Pancreas (tissue), 10 donors: ENCODE data around the gene RGS17. TPM values are rescaled to one million over a fixed set of nuclear protein-coding genes. Genes with fewer than 3 reads are reported as not detected.

Source experiments
- ATAC-seq, 4 donors: fragments of 200-7000 bp; cut with Tn5 transposase; one replicate each; pipeline versions ENCODE4 v1.8.0 to v1.9.1; 2020; ENCODE audit warnings: mild to moderate bottlenecking in 4 of 4, moderate library complexity in 4 of 4
- DNase-seq, 6 donors: peaks; one replicate each; pipeline ENCODE4 v3.0.0-alpha.2; 2020
- FAIRE-seq: peaks from 2 replicates; lab custom pipeline; 2012; peaks lifted over from hg19 to GRCh38; lab: Jason Lieb, UNC
- H3K27ac ChIP-seq, 4 donors: fragments of 200-600 bp; sonication (generic); 1 replicate in 3 of 4; 2 replicates in 1 of 4; pipeline versions ENCODE4 v1.5.0 to v1.8.0; 2020
- H3K27me3 ChIP-seq, 4 donors: fragments of 200-600 bp; one replicate each; pipeline ENCODE4 v1.8.0; 2021
- H3K36me3 ChIP-seq, 3 donors: fragments of 200-600 bp; sonication (generic) in 1 of 3; one replicate each; pipeline versions ENCODE4 v1.5.0 to v1.8.0; 2020 to 2021
- H3K4me1 ChIP-seq, 3 donors: fragments of 200-600 bp; one replicate each; pipeline ENCODE4 v1.8.0; 2021
- H3K4me3 ChIP-seq, 4 donors: fragments of 200-600 bp; sonication (generic) in 2 of 4; one replicate each; pipeline versions ENCODE4 v1.5.0 to v1.8.0; 2020 to 2021
- H3K9me3 ChIP-seq, 4 donors: fragments of 200-600 bp; one replicate each; pipeline ENCODE4 v1.8.0; 2021
- CTCF ChIP-seq, 4 donors: fragments of 200-600 bp; sonication (generic) in 3 of 4; IDR thresholded peaks; one replicate each; pipeline versions ENCODE4 v1.5.0 to v1.8.0; 2021; ENCODE audit warnings: antibody characterized with exemption in 4 of 4
- WGBS, 2 donors: extraction: QIAGEN DNeasy Blood & Tissue Kit; methylation state at CpG; one replicate each; pipeline ENCODE4 v1.1.7; 2013; 5-methylcytosine and 5-hydroxymethylcytosine counted together
- intact Hi-C, 3 donors: fragments of 100-400 bp; cut with DNase I; formaldehyde crosslinking; loops; one replicate each; pipeline versions ENCODE4 v1.11.1 to v1.14.2; 2022
- polyA plus RNA-seq, 2 donors: library from polyadenylated mRNA; stranded (reverse); fragments of 200-250 nt; gene quantifications; one replicate each; pipeline ENCODE4 v1.2.3, GENCODE V29; 2013
- total RNA-seq, 6 donors: library from RNA; stranded (reverse); fragmentation: NEBNext Ultra II Directional in 4 of 6; extraction: Animal tissue kit (Norgen Biotek cat#: 25700) in 4 of 6; gene quantifications; one replicate each; pipeline versions ENCODE4 v1.2.1 to v1.2.4, GENCODE V29; 2021 to 2023
- donor health status: healthy with polysubstance abuse.
- donor health status: DM: no; HTN: no; CAD: no; lungs with moderate emphysema.
- donor health status: DM: no; HTN: no; CAD: no.
- donor health status: control.
- donor health status: control.
- donor health status: Bipolar disorder and iron deficiency.
- donor health status: DM: yes; HTN: yes; CAD: no.
- donor health status: DM: no; HTN: no; CAD: no.
- donor health status: DM: no; HTN: no; CAD: no.
- donor health status: DM: yes; HTN: yes; CAD: no.

Gene RGS17
- total and polyA plus RNA-seq, 8 donors = 0.39 to 3.7 (median 1.1) TPM

- no peaks in the 10 kb centered on the region for H3K27me3 ChIP-seq
- peaks cover 5 to 10% (median 7%) of the 10 kb centered on the region in 3 donors for H3K4me1 ChIP-seq
- WGBS, 2 donors = 79 to 87% methylated on average over 3 of the region's 3 CpGs
- H3K4me3 ChIP-seq = no peak overlapping the region
- intact Hi-C loops = no loop called here
- H3K9me3 ChIP-seq = no peaks in the 10 kb centered on the region
- DNase-seq = no peak
- FAIRE-seq = no peak
- no peak for TF ChIP-seq CTCF (IDR thresholded peaks at IDR 0.05)
- no peak overlapping the region for H3K27ac ChIP-seq
- peaks cover 0 to 10% (median 0%) of the 10 kb centered on the region in 3 donors for H3K36me3 ChIP-seq
- no peak for ATAC-seq
These were observed 153.0 kb downstream of the RGS17 start for GRCh38 chr6:152978058-152978457.

GRCh38 chr6:152977556-152977955, 153.5 kb downstream of the RGS17 start:
- ATAC-seq (no peak), DNase-seq (no peak), FAIRE-seq (no peak)
- Histone ChIP-seq H3K9me3 (no peaks in the 10 kb centered on the region), H3K4me1 (peaks cover 5 to 9% (median 6%) of the 10 kb centered on the region in 3 donors), H3K27ac (no peak overlapping the region), H3K36me3 (peaks cover 0 to 10% (median 0%) of the 10 kb centered on the region in 3 donors), H3K4me3 (no peak overlapping the region), H3K27me3 (no peaks in the 10 kb centered on the region)
- intact Hi-C loops = no loop called here
- no peak for TF ChIP-seq CTCF (IDR thresholded peaks at IDR 0.05)

DNA sequence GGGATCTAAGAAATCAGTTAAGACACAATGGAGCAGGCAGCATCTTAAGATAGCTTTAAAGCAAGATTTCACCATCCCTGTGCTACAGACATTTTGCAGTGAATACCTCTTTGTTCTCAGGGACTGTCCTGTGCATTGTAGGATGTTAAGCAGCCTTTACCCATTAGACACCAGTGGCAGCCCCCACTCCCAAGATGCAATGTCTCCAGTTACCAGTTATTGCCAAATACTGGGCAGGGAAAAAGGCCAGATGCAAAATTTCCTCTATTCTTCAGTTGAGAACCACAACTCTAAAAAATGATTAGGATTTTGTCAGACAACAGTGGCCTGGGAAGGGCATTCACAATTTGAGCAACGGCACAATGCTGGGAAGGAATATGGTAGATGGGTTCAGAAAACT, 154.3 kb downstream of the RGS17 start:
- intact Hi-C loops = no loop called here
- Histone ChIP-seq H3K4me3 (no peak overlapping the region), H3K9me3 (no peaks in the 10 kb centered on the region), H3K36me3 (peaks cover 0 to 17% (median 0%) of the 10 kb centered on the region in 3 donors), H3K27me3 (no peaks in the 10 kb centered on the region), H3K27ac (no peak overlapping the region), H3K4me1 (peaks cover 0 to 4% (median 1%) of the 10 kb centered on the region in 3 donors)
- TF ChIP-seq CTCF (IDR thresholded peaks at IDR 0.05) = no peak
- WGBS, 2 donors = 93 to 96% methylated on average over 1 of the region's 1 CpG
- FAIRE-seq (no peak), ATAC-seq (no peak), DNase-seq (no peak)

DNA sequence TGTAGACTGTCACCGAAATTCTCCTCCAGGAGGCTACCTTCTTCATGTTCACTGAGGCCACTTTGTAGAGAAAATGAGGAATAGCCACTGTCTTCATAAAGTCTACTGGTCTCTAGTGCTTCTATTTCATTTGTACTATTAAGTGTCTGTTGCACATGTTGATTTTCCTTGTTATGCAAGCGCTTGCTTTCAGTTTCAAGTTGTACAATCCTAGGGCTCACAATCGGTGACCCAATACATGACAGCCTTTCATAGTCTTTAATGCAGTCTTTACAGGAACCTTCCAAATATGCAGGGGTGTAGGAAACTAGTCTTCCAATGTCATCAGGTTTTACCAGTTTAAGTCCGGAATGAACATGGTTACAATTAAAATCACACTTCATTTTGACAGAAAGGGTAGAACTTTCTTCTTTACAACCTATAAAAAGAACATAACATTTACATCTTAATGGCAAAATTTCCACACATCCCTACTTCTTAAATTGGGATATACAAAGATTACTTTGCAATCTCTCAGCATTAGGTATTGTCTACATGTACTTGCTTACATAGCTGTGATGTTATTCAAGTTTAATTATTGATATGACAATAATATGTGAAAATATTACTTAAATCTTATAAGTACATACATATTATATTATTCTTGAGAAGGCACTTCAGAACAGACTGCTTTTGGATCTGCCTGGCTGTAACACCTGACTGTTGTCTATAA, 155.7 kb downstream of the RGS17 start:
- no peak for FAIRE-seq
- TF ChIP-seq CTCF (IDR thresholded peaks at IDR 0.05) = no peak
- no peak for DNase-seq
- peak in 2 of 4 donors; percentile 54 to 57 for ATAC-seq
- WGBS, 2 donors = 91 to 94% methylated on average over 4 of the region's 4 CpGs
- Histone ChIP-seq H3K4me1 (no peaks in the 10 kb centered on the region), H3K36me3 (peaks cover 0 to 26% (median 8%) of the 10 kb centered on the region in 3 donors), H3K27me3 (no peaks in the 10 kb centered on the region), H3K27ac (no peak overlapping the region), H3K4me3 (no peak overlapping the region), H3K9me3 (no peaks in the 10 kb centered on the region)
- intact Hi-C loops = no loop called here

- Histone ChIP-seq H3K27ac (no peak overlapping the region), H3K27me3 (no peaks in the 10 kb centered on the region), H3K4me3 (no peak overlapping the region), H3K9me3 (no peaks in the 10 kb centered on the region), H3K36me3 (peaks cover 0 to 26% (median 8%) of the 10 kb centered on the region in 3 donors), H3K4me1 (no peaks in the 10 kb centered on the region)
- WGBS, 2 donors = 98 to 100% methylated on average over 1 of the region's 1 CpG
- DNase-seq (no peak), FAIRE-seq (no peak), ATAC-seq (no peak)
- TF ChIP-seq CTCF (IDR thresholded peaks at IDR 0.05) = no peak
- intact Hi-C loops = no loop called here
These were observed 157.2 kb downstream of the RGS17 start for GRCh38 chr6:152973916-152974315.
